GM11168 (cell line): ENCODE results near the gene UMOD.
"Not testable (repeated sequence)": the region's sequence is repeated elsewhere in the genome, so short reads cannot be mapped to it uniquely, and the experiment has no call there.

Experiments
- in situ Hi-C: fragments of 300-500 bp; cut with MboI; formaldehyde crosslinking; loops from one replicate; pipeline ENCODE4 v1.12.0; 2022; ENCODE audit warnings: low sequenced_read_pairs; ENCODE audit not compliant: unreplicated experiment

Gene UMOD

DNA sequence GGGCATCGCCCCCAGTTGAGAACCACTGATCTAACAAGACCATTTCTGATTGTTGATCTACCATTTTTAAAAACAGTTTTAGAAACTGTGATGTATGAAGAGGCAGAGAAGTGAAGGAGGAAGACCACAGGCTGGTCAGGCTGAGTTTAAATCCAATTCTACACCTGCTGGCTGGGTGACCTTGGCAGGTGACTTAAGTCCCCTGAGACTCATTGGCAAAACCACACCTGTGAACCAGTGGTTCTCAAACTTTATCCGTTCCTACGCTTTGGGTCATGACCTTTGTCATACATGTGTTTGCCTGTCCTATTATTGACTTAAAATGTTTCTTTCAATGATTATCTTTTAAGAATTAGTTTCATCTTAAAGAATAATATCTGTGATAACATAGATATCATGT is 27.5 kb downstream of the UMOD start:
- in situ Hi-C loops = no loop called here

DNA sequence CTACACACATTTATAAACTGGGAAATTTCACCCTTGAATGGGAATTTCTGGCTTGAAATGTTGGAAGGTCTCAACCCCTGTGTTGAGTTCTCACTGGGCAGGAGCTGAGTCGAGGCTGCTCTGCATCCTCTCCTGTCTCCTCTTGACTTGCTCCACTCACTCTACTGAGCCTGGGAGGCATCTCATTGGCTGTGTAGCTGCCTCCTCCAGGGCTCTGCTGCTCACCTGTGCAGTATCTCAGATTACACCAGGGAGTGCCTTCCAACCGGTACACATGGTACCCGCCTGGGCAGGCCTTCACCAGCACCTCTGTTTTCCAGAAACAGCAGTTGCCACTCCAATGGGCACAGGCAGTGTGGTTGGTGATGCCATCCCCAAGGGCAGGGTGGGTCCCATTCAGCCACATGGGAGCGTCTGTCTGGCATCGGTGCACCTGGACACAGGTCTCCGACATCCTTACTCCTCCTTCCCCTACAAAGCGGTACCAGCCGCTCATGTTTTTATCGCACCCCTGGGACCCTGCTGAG is 28.9 kb downstream of the UMOD start:
- in situ Hi-C loops = no loop called here

DNA sequence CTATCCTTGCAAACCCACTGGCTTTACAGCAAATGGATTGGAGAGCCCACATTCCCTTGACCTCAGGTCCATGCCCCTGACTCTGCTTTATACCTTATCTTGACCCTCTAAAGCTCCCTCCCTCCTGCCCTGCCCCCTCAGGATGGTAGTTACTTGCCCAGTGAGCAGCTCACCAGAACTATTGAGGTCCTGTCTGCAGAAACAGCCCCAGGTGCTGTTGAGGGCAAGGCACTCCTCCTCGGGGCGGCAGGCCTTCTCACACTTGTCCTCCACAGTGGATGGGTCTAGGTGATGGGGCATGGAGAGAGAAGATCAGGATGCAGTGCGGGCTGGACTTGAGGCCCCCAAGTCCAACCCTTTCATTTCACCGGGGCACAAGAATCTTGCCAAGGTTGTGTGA is 29.8 kb downstream of the UMOD start:
- in situ Hi-C loops = no loop called here

DNA sequence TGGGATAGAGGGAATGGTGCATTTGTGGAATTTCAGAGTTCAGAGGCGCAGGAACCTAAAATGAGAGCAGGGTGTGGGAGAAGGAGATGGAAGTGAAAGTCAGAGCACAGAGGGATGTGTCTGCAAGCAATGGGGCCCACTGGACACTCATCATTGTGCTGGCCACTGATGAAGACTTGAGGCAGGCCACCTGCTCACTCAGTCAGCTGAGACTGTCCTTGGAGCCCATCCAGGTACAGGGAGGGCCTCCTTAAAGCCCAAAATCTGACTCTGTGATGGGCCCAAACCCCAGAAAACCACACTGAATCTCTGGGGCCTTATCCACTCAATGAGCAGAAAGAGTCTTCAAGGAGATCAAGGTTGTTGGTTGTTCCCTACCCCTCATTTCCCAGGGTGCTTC is 30.8 kb downstream of the UMOD start:
- in situ Hi-C loops = no loop called here

DNA sequence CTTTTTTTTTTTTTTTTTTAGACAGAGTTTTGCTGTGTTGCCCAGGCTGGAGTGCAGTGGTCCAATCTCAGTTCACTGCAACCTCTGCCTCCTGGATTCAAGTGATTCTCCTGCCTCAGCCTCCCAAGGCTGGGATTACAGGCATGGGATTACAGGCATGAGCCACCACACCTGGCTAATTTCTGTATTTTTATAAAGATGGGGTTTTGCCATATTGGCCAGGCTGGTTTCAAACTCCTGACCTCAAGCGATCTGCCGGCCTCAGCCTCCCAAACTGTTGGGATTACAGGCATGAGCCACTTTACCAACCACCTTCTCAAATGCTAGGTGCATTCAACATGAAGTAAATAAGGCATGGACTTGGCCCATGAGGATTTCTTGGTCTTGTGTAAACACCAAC is 31.5 kb downstream of the UMOD start:
- in situ Hi-C loops = not testable (repeated sequence)

DNA sequence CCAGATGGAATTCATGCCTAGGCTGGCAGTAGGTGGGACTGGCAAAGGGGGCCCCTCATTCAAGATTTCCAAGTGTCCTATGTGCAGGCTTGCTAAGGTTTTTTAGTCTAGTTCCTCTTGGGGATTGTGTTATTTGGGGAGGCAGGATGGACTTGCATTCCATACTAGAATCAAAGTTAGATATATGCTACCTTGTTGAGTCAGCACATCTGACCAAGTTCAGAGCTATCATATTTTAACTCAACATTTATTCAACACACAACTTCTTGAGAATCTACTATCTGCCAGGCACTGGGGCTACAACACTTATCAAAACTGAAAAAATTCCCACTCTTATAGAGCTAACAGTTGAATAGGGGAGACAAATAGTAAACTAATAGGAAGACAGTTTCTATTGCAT is 31.9 kb downstream of the UMOD start:
- in situ Hi-C loops = no loop called here

DNA sequence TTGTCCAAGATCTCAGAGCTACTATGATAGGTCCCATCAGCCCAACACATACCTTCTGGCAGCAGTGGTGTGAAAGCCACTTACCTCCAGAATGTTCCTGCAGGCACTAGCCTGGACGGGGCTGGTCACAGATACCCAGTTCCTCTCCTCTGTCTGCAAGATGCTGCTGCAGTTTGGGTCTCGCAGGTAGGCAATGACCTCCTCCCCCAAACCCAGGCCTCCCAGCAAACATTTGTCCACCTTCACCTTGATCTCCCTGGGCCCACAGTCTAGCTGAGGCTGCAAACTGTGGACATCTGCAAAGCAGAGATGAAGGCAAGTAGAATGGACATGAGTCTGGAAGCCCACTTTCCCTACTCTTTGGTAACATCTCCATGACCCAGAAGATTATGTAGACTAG is 32.3 kb downstream of the UMOD start:
- in situ Hi-C loops = no loop called here

DNA sequence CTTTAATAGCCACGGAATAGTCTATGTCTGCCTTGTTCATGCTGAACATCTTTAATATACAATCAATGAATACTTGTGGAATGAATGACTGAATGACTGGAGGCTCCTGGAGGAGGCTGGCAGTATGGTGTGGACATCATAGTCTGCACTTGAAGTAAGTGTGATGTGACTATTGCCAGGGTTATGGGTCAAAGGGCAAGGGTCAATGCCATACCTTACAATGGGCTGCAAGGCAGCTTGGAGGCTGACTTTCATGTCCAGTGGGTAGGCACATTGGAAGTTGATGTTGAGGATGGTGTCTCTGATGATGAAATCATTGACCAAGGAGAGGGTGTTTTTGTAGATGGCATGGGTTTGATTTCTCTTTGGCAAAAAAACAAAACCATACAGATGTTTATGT is 33.1 kb downstream of the UMOD start:
- in situ Hi-C loops = no loop called here

DNA sequence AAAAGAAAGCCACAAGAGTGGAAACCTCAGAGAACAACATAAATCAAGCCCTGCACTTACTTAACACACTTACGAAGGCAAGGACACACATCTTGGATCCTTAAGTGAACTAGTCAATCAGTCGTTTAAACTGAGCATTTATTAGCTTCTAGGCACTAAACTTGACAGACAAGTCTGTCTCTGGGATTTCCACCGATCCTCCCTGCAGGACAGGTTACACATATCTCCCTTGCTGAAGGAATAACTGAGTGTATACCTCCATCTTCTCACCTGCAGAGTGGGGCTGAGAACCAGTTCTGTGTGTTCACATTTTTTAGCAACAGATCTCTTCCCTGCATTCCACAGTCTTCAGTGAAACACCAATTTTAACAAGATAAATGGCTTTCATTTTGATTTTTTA is 34.1 kb downstream of the UMOD start:
- in situ Hi-C loops = no loop called here

DNA sequence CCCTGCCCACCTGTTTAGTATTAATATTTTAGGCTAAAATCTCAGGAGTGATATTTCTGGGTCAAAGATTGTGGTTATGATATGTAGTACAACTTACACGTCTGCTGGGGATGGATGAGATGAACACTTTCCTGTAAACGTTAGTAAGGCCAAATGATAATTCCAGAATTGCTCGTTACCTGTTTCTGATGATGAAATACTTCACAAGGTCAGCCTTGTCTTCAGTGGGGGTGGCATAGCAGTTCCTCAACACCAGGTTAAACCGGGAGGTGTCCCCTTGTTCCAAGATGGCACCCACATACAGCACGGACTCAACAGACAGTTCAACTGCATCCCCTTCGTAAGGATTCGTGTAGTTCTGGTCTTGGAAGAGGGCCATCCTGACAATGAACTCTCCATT is 34.5 kb downstream of the UMOD start:
- in situ Hi-C loops = no loop called here

DNA sequence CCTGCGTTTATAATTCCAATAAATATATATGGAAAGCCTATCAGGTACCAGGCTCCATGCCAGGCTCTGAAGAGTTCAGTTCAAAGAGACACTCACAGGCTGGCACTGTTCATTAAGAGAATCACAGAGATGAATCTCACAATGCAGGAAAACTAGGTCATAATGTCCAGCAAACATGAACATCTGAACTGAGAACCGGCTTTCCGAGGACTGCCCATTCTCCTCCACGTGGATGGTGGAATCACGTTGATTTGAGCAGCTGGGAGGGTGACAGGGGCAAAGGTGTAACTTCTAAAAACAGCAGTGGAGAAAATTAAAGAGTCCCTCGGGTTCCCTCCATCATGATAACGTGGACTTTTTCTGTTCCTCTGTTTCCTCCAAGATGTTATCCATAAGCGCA is 35.4 kb downstream of the UMOD start:
- in situ Hi-C loops = no loop called here

DNA sequence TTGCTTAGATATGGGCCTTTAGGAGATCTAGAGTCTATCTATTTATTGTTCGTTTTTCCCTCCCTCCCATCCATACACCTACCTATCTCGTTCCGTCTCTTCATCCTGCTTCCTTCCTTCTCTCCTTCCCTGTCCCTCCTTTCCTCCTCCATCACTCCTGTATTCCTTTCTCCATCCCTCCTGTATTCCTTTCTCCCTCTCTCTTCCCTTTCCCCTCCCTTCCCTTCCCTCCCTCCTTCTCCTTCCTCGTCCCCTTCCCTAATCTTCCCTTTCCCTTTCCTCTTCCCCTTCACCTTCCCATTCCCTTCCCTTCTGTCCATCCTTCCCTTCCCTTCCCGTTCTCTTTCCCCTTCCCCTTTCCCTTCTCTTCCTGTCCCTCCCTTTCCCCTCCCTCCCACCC is 35.8 kb downstream of the UMOD start:
- in situ Hi-C loops = no loop called here

DNA sequence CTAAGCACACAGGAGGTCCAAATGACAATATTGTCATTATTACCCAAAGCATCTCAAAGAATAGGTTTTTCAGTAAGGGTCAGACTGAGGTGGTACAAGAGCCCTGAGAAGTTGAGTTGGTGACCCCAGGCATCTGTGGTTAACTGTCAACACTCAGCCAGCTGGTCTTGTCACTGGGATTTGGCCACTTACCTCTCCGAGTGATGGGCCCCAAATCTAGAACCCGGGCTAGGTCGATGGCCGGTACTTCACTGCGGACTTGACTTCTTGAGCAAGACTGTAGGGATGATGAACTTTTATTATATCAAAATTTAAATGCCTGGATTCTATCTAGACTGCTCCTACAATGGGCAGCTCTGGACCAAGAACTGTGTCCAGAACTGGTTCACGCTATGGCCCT is 36.8 kb downstream of the UMOD start:
- in situ Hi-C loops = no loop called here

DNA sequence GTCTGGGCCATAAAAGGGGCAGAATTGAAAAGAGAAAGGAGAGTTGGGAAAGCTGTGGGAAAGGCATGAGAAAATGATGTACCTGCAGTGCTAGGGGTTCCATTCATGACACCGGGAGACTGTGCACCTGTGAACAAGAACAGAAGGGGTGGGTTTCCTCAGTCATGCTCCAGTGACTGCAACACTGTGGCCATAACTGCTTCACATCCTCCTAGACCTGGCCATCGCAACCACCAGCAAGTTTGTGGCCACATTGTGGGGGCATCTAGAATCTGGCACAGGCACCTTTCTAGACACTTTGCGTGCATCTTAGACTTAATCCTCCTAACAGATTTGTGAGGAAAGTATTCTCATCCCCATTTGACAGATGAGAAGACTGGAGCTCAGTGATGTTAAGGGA is 37.9 kb downstream of the UMOD start:
- in situ Hi-C loops = no loop called here

DNA sequence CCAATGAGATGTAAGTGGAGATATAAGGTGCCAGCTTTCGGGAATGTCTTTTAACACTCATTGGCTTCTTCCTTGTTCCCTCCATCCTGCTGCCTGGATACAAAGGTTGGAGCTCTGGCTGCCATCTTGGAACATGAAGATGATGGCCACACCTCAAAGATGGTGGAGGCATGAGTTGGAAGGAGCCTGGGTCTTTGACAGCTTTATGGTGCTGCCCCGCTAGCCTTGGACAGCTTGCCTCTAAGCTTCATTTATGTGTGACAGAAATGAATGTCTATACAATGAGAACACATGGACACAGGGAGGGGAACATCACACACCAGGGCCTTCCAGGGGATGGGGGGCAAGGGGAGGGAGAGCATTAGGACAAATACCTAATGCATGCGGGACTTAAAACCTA is 38.8 kb downstream of the UMOD start:
- in situ Hi-C loops = no loop called here

DNA sequence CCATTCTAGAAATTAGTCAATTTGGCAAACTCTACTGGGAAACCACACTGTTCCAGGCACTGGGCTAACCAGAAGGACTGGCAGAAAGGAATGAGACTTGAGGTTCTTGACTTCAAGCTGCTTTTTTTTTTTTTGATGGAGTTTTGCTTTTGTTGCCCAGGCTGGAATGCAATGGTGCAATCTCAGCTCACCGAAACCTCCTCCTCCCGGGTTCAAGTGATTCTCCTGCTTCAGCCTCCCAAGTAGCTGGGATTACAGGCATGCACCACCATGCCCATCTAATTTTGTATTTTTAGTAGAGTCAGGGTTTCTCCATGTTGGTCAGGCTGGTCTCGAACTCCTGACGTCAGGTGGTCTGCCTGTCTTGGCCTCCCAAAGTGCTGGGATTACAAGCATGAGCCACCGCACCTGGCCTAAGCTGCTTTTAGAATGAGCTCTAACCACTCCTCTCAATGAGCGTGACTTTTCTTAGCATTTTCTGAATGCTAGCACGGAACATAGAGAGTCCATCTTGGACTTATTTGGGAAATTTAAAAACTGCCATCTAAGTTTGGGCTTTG is 39.9 kb downstream of the UMOD start:
- in situ Hi-C loops = not testable (repeated sequence)

DNA sequence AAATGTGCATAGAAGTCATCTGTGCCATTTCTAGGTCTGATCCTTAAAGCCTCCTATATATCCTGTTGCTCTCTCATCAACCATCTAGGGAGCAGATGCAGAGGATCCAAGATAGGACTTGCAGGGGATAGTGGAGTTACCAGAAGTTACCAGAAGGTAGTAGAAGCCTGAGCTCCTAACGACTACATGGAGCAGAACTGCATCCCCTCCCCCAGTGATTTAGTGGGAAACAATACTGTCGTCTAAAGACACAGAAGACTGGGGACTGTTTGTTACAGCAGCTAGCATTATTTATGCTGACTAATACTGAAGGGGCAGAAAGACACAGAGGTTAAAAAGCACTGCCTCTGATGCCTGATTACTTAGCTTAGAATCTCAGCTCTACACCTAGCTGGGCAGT is 41.0 kb downstream of the UMOD start:
- in situ Hi-C loops = no loop called here

DNA sequence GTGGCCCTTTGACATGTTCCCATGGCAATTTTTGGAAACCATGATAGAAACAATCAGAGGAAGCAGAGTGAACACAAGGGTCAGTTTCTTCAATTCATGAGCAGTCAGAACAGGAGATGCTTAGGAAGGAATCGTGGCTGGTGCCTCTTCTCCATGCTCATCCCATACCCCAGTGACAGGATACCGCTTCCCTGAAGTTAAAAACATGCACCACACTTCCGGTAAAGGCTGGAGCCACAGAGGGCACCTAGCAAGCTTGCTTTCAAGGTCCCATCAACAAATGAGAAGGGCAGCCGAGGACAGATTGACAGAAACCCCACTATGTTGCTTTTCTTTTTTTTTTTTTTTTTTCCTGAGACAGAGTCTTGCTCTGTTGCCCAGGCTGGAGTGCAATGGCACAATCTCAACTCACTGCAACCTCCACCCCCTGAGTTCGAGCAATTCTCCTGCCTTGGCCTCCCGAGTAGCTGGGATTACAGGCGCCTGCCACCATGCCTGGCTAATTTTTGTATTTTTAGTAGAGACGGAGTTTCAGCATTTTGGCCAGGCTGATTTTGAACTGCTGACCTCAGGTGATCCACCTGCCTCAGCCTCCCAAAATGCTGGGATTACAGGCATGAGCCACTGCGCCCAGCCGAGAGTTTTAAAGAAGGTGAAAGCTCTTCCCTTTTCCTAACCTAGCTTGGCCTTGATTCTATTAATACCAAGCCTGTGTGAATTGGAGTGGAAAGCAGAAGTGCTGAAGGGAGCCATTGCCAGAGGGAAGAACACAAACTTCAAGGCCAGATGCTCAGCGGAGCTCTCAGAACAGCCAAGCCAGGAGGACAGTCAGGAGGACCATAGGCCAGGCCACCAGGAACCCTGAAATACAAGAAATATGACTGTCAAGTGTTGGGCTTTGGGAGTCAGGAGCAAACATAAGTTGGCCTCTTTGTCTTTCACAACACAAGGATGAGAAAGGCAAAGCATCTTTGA is 41.8 kb downstream of the UMOD start:
- in situ Hi-C loops = no loop called here

DNA sequence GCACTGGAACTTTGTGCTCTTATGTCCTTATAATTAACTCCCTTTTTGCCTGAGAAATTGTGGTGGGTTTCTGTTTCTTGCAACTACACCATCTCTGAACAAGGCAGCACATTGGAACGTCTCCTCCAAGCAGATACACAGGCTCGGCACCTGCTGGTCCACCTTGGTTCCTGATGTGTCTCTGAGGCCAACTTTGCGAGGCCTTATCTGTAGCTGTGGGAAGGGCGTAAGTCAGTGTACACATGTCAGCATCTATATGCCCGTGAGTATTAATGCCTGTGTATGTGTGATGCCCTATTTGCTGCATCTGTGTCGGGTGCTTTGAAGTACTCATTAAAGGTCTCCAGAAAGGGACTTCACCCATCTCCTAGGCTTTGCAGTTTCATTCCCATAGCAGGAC is 42.7 kb downstream of the UMOD start:
- in situ Hi-C loops = loop anchor here (10.0 kb wide), 1 partner anchor 405 kb away; no protein-coding TSS in a partner anchor

DNA sequence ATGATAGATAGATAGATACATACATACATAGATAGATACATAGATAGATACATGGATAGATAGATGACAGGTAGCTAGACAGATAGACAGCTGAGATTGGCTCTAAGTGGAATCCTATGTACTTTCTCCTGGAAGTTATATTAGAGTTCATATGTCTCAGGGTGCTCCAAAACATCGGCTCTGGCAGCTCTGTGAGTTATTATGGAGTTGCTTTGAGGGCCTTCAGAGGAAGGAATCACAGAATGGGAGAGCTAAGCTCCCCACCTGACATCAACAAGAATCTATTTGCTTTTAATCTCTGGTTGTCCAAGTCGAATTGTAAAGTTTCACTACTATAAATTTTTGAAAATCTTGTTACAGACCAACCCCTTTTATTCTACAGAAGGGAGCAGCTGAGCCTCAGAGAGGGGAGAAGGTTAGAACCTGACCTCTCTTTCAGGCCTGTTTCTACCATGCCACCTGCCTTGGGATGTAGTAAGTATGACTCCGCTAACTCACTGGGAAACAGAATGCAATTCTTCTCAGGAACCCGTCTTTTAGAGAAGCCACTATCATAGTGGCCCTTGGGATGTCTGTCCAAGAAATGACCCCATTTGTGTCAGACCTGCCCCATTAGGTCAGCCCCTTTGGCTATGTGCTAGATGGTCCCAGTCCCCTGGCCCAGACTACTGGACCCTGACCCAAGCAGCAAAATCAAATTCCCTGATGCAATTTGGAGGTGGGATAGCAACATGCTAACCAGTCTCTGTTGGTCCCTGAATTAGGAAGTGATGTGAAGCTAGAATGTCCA is 43.5 kb downstream of the UMOD start:
- in situ Hi-C loops = loop anchor here (10.0 kb wide), 1 partner anchor 404 kb away; no protein-coding TSS in a partner anchor

DNA sequence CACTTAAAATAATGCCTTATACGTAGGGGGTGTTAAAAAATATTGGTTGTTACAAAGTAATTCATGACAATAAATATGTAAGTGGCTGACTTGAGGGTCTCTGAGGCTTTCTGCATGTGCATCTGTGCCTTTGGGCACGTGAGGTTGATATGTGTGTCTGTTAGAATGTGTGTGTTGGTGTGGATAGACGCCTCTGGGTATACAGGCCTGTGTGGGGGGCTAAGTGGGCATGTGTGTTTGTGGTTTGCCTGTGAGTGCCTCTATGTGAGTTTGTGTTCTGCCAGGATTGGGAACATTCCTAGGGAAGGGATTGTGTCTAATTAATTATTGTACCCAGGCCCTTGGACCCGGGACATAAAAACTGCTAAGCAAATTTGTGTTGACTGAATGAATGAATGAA is 44.2 kb downstream of the UMOD start:
- in situ Hi-C loops = loop anchor here (10.0 kb wide), 1 partner anchor 403 kb away; no protein-coding TSS in a partner anchor
